Activated CD4-positive, alpha-beta T cell treated with anti-CD3 and anti-CD28 coated beads, Interleukin-2, amount 10 ng/mL, durations not matched to agents 24 days and 14 days (primary cell): ENCODE data around the gene OGDH. TPM values are rescaled to one million over a fixed set of nuclear protein-coding genes. Genes with fewer than 3 reads are reported as not detected.

Experiments used
- DNase-seq: peaks from one replicate; pipeline ENCODE4 v3.0.0; 2022
- H3K27ac Mint-ChIP-seq: one replicate; pipeline ENCODE4 v1.8.0; 2022; ENCODE audit warnings: mild to moderate bottlenecking, mixed read lengths
- H3K27me3 Mint-ChIP-seq: one replicate; pipeline ENCODE4 v1.8.0; 2022; ENCODE audit warnings: mixed read lengths
- H3K36me3 Mint-ChIP-seq: one replicate; pipeline ENCODE4 v1.8.0; 2022; ENCODE audit warnings: low read depth, mild to moderate bottlenecking, mixed read lengths
- H3K4me1 Mint-ChIP-seq: one replicate; pipeline ENCODE4 v1.8.0; 2021; ENCODE audit warnings: mixed read lengths
- H3K4me3 Mint-ChIP-seq: one replicate; pipeline ENCODE4 v1.8.0; 2022; ENCODE audit warnings: mild to moderate bottlenecking, moderate library complexity, mixed read lengths
- H3K9me3 Mint-ChIP-seq: one replicate; pipeline ENCODE4 v1.8.0; 2021; ENCODE audit warnings: mixed read lengths
- intact Hi-C: fragments of 100-400 bp; cut with micrococcal nuclease; formaldehyde crosslinking; loops from one replicate; pipeline ENCODE4 v1.15.1; 2023
- total RNA-seq: library from RNA; stranded (reverse); gene quantifications from 2 replicates; pipeline ENCODE4 v1.2.3, GENCODE V29; 2022

Gene OGDH
- total RNA-seq, 1 donor from 2014 or later: 102 TPM

GRCh38 chr7:44733708-44734481 is 127.5 kb downstream of the OGDH start:
- Mint-ChIP-seq H3K27me3 (no peaks in the 10 kb centered on the region), H3K4me3 (no peak overlapping the region), H3K4me1 (peaks cover 22% of the 10 kb centered on the region), H3K27ac (no peak overlapping the region), H3K9me3 (peaks cover 3% of the 10 kb centered on the region), H3K36me3 (no peaks in the 10 kb centered on the region)
- DNase-seq: no peak
- intact Hi-C loops: no loop called here

GRCh38 chr7:44735403-44736165 is 129.2 kb downstream of the OGDH start:
- H3K4me3 Mint-ChIP-seq: peak overlapping the region; percentile 46

GRCh38 chr7:44736896-44737295 is 130.5 kb downstream of the OGDH start:
- Mint-ChIP-seq H3K4me1 (peaks cover 19% of the 10 kb centered on the region), H3K27me3 (no peaks in the 10 kb centered on the region), H3K36me3 (no peaks in the 10 kb centered on the region), H3K4me3 (no peak overlapping the region), H3K27ac (peak overlapping the region; percentile 63), H3K9me3 (peaks cover 3% of the 10 kb centered on the region)
- no peak for DNase-seq
- intact Hi-C loops: no loop called here

More at GRCh38 chr7:44735403-44736165, 129.2 kb downstream of the OGDH start:
- peak; percentile 81 for DNase-seq
- peaks cover 3% of the 10 kb centered on the region for H3K9me3 Mint-ChIP-seq
- H3K36me3 Mint-ChIP-seq: no peaks in the 10 kb centered on the region
- H3K27ac Mint-ChIP-seq: peak overlapping the region; percentile 89
- peaks cover 19% of the 10 kb centered on the region for H3K4me1 Mint-ChIP-seq
- intact Hi-C loops: loop anchor here (1.0 kb wide), 2 partner anchors 13 to 97 kb away; partner anchors contain the start of gene ZMIZ2
- no peaks in the 10 kb centered on the region for H3K27me3 Mint-ChIP-seq

GRCh38 chr7:44738051-44738723 is 131.8 kb downstream of the OGDH start:
- no peak for DNase-seq
- Mint-ChIP-seq H3K9me3 (peaks cover 3% of the 10 kb centered on the region), H3K27me3 (no peaks in the 10 kb centered on the region), H3K27ac (peak overlapping the region; percentile 45), H3K4me1 (peaks cover 19% of the 10 kb centered on the region), H3K36me3 (no peaks in the 10 kb centered on the region), H3K4me3 (no peak overlapping the region)
- intact Hi-C loops: no loop called here

GRCh38 chr7:44738876-44739665 is 132.6 kb downstream of the OGDH start:
- no peak for DNase-seq
- Mint-ChIP-seq H3K27me3 (no peaks in the 10 kb centered on the region), H3K27ac (no peak overlapping the region), H3K4me3 (no peak overlapping the region), H3K36me3 (no peaks in the 10 kb centered on the region), H3K4me1 (peaks cover 19% of the 10 kb centered on the region), H3K9me3 (peaks cover 3% of the 10 kb centered on the region)
- intact Hi-C loops: no loop called here

GRCh38 chr7:44740055-44740454 is 133.6 kb downstream of the OGDH start:
- peaks cover 3% of the 10 kb centered on the region for H3K9me3 Mint-ChIP-seq
- intact Hi-C loops: no loop called here
- DNase-seq: no peak
- H3K4me1 Mint-ChIP-seq: peaks cover 16% of the 10 kb centered on the region
- no peaks in the 10 kb centered on the region for H3K27me3 Mint-ChIP-seq
- H3K4me3 Mint-ChIP-seq: no peak overlapping the region
- H3K36me3 Mint-ChIP-seq: no peaks in the 10 kb centered on the region
- no peak overlapping the region for H3K27ac Mint-ChIP-seq

GRCh38 chr7:44743750-44744149 is 137.3 kb downstream of the OGDH start:
- H3K9me3 Mint-ChIP-seq: no peaks in the 10 kb centered on the region
- H3K27ac Mint-ChIP-seq: no peak overlapping the region
- DNase-seq: no peak
- H3K4me1 Mint-ChIP-seq: peaks cover 6% of the 10 kb centered on the region
- no peak overlapping the region for H3K4me3 Mint-ChIP-seq
- no peaks in the 10 kb centered on the region for H3K36me3 Mint-ChIP-seq
- intact Hi-C loops: no loop called here
- no peaks in the 10 kb centered on the region for H3K27me3 Mint-ChIP-seq

- DNase-seq: peak; percentile 97
- Mint-ChIP-seq H3K27me3 (no peaks in the 10 kb centered on the region), H3K27ac (peak within 1 kb of the TSS; percentile 89), H3K36me3 (peaks cover 19% of the 10 kb centered on the region), H3K9me3 (no peaks in the 10 kb centered on the region), H3K4me1 (peaks cover 33% of the 10 kb centered on the region), H3K4me3 (peak within 1 kb of the TSS; percentile 93)
- intact Hi-C loops: loop anchor here (1.0 kb wide), 6 partner anchors 13 to 166 kb away; partner anchors contain the start of genes H2AZ2, OGDH, PPIA and PURB
Observed at GRCh38 chr7:44748045-44748947, 141.9 kb downstream of the OGDH start, which contains the start of gene ZMIZ2. TSS of gene ZMIZ2 (plus strand) at chr7:44748847. CDS start at chr7:44756250, 7,403 bp downstream.

GRCh38 chr7:44748948-44749731 is 142.7 kb downstream of the OGDH start:
- DNase-seq: no peak
- Mint-ChIP-seq H3K27ac (peak overlapping the region; percentile 88), H3K27me3 (no peaks in the 10 kb centered on the region), H3K36me3 (peaks cover 19% of the 10 kb centered on the region), H3K9me3 (no peaks in the 10 kb centered on the region), H3K4me1 (peaks cover 35% of the 10 kb centered on the region), H3K4me3 (peak overlapping the region; percentile 93)
- intact Hi-C loops: loop anchor here (1.0 kb wide), 6 partner anchors 14 to 167 kb away; partner anchors contain the start of genes H2AZ2, OGDH, PPIA and PURB

GRCh38 chr7:44749992-44750391 is 143.6 kb downstream of the OGDH start:
- H3K4me1 Mint-ChIP-seq: peaks cover 39% of the 10 kb centered on the region
- intact Hi-C loops: no loop called here

GRCh38 chr7:44750424-44750823 is 144.0 kb downstream of the OGDH start:
- Mint-ChIP-seq H3K36me3 (peaks cover 19% of the 10 kb centered on the region), H3K9me3 (no peaks in the 10 kb centered on the region), H3K4me3 (peak overlapping the region; percentile 93), H3K27me3 (no peaks in the 10 kb centered on the region), H3K27ac (peak overlapping the region; percentile 88), H3K4me1 (peaks cover 41% of the 10 kb centered on the region)
- intact Hi-C loops: no loop called here
- DNase-seq: peak; percentile 72

More at GRCh38 chr7:44749992-44750391, 143.6 kb downstream of the OGDH start:
- Mint-ChIP-seq H3K27ac (peak overlapping the region; percentile 88), H3K27me3 (no peaks in the 10 kb centered on the region), H3K36me3 (peaks cover 19% of the 10 kb centered on the region), H3K4me3 (peak overlapping the region; percentile 93), H3K9me3 (no peaks in the 10 kb centered on the region)
- DNase-seq: peak; percentile 67
